GM19455 (cell line): ENCODE measurements around the gene STRADA.
A peak's percentile ranks its signal among the peaks of the same experiment; 100 is the strongest.

Experiments used
- ATAC-seq: cut with Tn5 transposase; IDR thresholded peaks from one replicate; pipeline ENCODE4 v1.9.1; 2021; ENCODE audit not compliant: unreplicated experiment

Gene STRADA

GRCh38 chr17:63741408-63742173, at the start of gene STRADA:
Gene STRADA, minus strand, starts transcription at chr17:63741799. Its CDS starts 13,430 bp downstream, at chr17:63728369.
- peak; percentile 82 for ATAC-seq

- no peak for ATAC-seq
Measured at GRCh38 chr17:63790057-63790456, 48.5 kb upstream of the STRADA start.

- no peak for ATAC-seq
Measured at GRCh38 chr17:63786971-63787711, 45.5 kb upstream of the STRADA start.

GRCh38 chr17:63786117-63786516, 44.5 kb upstream of the STRADA start:
- no peak for ATAC-seq

GRCh38 chr17:63785556-63785955, 44.0 kb upstream of the STRADA start:
- no peak for ATAC-seq

GRCh38 chr17:63783522-63783921, 41.9 kb upstream of the STRADA start:
- no peak for ATAC-seq

GRCh38 chr17:63780928-63781327, 39.3 kb upstream of the STRADA start:
- ATAC-seq, result no peak

GRCh38 chr17:63780507-63780906, 38.9 kb upstream of the STRADA start:
- no peak for ATAC-seq

- no peak for ATAC-seq
Measured at GRCh38 chr17:63775420-63775819, 33.8 kb upstream of the STRADA start.

GRCh38 chr17:63774969-63775265, 33.3 kb upstream of the STRADA start:
- no peak for ATAC-seq

- peak; percentile 11 for ATAC-seq
Measured at GRCh38 chr17:63774141-63774968, 32.8 kb upstream of the STRADA start, which contains the start of gene DDX42. Gene DDX42, plus strand, starts transcription at chr17:63774170. Its CDS starts 12,880 bp downstream, at chr17:63787050.

- ATAC-seq, result peak; percentile 85
Measured at GRCh38 chr17:63773272-63774140, 31.9 kb upstream of the STRADA start, which contains the start of gene CCDC47. Gene CCDC47, minus strand, starts transcription at chr17:63773597. Its CDS starts 7,422 bp downstream, at chr17:63766175.

- ATAC-seq, result no peak
Measured at GRCh38 chr17:63772801-63773271, 31.2 kb upstream of the STRADA start.

- no peak for ATAC-seq
Measured at GRCh38 chr17:63768433-63768832, 26.8 kb upstream of the STRADA start.

- ATAC-seq, result no peak
Measured at GRCh38 chr17:63766754-63767153, 25.2 kb upstream of the STRADA start.

- ATAC-seq, result no peak
Measured at GRCh38 chr17:63764716-63765115, 23.1 kb upstream of the STRADA start.

GRCh38 chr17:63762161-63763078, 20.8 kb upstream of the STRADA start:
- ATAC-seq, result no peak

- ATAC-seq, result no peak
Measured at GRCh38 chr17:63760771-63761539, 19.4 kb upstream of the STRADA start.
